Liver (tissue), 3 donors: ENCODE measurements around the gene NINJ2.
A peak's percentile ranks its signal among the peaks of the same experiment; 100 is the strongest.

ENCODE experiments used
- CTCF ChIP-seq: fragments of 150-350 bp; IDR thresholded peaks from 2 replicates; pipeline ENCODE4 v1.5.1; 2017; ENCODE audit warnings: improper control_type of control experiment, low read depth, low read length; ENCODE audit not compliant: missing input control
- GABPA ChIP-seq, 2 donors: IDR thresholded peaks in 1 of 2; conservative IDR thresholded peaks in 1 of 2; 2 replicates each; pipeline ENCODE4 v1.6.1; 2016; ENCODE audit warnings: antibody characterized with exemption in 2 of 2, mild to moderate bottlenecking in 1 of 2, moderate library complexity in 1 of 2
- HNF4A ChIP-seq, 2 donors: conservative IDR thresholded peaks; 2 replicates each; pipeline ENCODE4 v1.6.1; 2016; ENCODE audit warnings: antibody characterized with exemption in 2 of 2, mild to moderate bottlenecking in 2 of 2
- REST ChIP-seq: IDR thresholded peaks from 2 replicates; pipeline ENCODE4 v1.6.1; 2016; ENCODE audit warnings: antibody characterized with exemption, mild to moderate bottlenecking
- RXRA ChIP-seq, 2 donors: IDR thresholded peaks; 2 replicates each; pipeline ENCODE4 v1.6.1; 2017 to 2018; ENCODE audit warnings: antibody characterized with exemption in 2 of 2, mild to moderate bottlenecking in 1 of 2
- YY1 ChIP-seq: IDR thresholded peaks from 2 replicates; pipeline ENCODE4 v1.6.1; 2016; ENCODE audit warnings: antibody characterized with exemption, mild to moderate bottlenecking
- ZBTB33 ChIP-seq: IDR thresholded peaks from 2 replicates; pipeline ENCODE4 v1.6.1; 2016; ENCODE audit warnings: antibody characterized with exemption
- TF ChIP-seq, protein P1 (sequence below): IDR thresholded peaks from 2 replicates; pipeline ENCODE4 v1.6.1; 2016; ENCODE audit warnings: antibody characterized with exemption
- donor health status: healthy.
- donor health status: healthy.

DNA sequence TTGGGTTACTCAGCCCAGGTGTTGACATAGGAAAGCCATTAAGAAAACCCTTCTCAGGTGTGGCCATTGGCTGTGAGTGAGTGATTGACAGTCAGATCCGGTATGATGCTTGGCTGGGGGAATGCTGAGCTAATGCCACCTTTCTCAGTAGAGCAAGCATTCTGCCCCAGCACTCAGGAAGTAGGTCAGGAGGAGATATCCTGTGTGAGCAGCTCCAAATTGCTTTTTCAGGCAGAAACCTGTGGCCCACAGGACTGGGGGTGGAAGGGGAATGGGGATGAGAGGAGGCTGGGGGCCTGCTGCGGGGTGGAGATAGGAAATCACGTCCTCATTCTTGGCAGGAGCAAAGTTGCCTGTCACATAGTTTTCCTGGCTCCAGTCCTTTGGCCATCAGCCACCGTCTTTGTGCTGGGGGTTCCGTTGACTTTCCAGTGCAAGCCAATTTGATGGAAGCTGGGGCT lies 55.7 kb downstream of the NINJ2 start:
- TF ChIP-seq, protein P1, sequence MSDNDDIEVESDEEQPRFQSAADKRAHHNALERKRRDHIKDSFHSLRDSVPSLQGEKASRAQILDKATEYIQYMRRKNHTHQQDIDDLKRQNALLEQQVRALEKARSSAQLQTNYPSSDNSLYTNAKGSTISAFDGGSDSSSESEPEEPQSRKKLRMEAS, result no peak
- no peak for TF ChIP-seq CTCF
- no peak for TF ChIP-seq GABPA (IDR thresholded peaks at IDR 0.05 in 1 of 2, conservative IDR thresholded peaks at IDR 0.05 in 1 of 2)
- TF ChIP-seq ZBTB33, result no peak
- peak in 1 of 2 donors; percentile 4 for TF ChIP-seq RXRA (IDR thresholded peaks at IDR 0.05)
- no peak for TF ChIP-seq HNF4A (conservative IDR thresholded peaks at IDR 0.05)
- no peak for TF ChIP-seq YY1
- TF ChIP-seq REST, result no peak
